OCI-LY3 (cell line): ENCODE data around the gene TNK2.
A peak's percentile ranks its signal among the peaks of the same experiment; 100 is the strongest.
"Not testable (repeated sequence)": the region's sequence is repeated elsewhere in the genome, so short reads cannot be mapped to it uniquely, and the experiment has no call there.

Source experiments
- H2AFZ ChIP-seq: fragments of 200-600, 300-600 bp; shearing (Covaris generic); 2 replicates; pipeline ENCODE4 v1.6.0; 2014; ENCODE audit warnings: antibody characterized with exemption, low read depth, low read length
- H3K27ac ChIP-seq: fragments of 200-600, 300-600 bp; sonication (generic); 2 replicates; pipeline ENCODE4 v1.5.1; 2014; ENCODE audit warnings: mild to moderate bottlenecking, low read length, moderate library complexity, mixed read lengths
- H3K27me3 ChIP-seq: fragments of 200-600, 300-600 bp; sonication (generic); 2 replicates; pipeline ENCODE4 v1.6.1; 2014; ENCODE audit warnings: low read depth, low read length, mixed read lengths
- H3K36me3 ChIP-seq: fragments of 200-600, 300-600 bp; sonication (generic); replicated peaks from 2 replicates; pipeline ENCODE3; 2014; ENCODE audit warnings: low read depth, low read length, mixed read lengths
- H3K4me1 ChIP-seq: fragments of 300-600, 200-600 bp; sonication (generic); 2 replicates; pipeline ENCODE4 v1.6.1; 2014; ENCODE audit warnings: low read length, mixed read lengths
- H3K4me2 ChIP-seq: fragments of 200-600, 300-600 bp; sonication (generic); 2 replicates; pipeline ENCODE4 v1.6.1; 2014; ENCODE audit warnings: low read length, mixed read lengths
- H3K4me3 ChIP-seq: fragments of 300-600, 200-600 bp; sonication (generic); 2 replicates; pipeline ENCODE4 v1.5.1; 2014; ENCODE audit warnings: antibody characterized with exemption, mild to moderate bottlenecking, low read length, moderate library complexity
- H3K79me2 ChIP-seq: fragments of 300-600, 200-600 bp; shearing (Covaris generic); 2 replicates; pipeline ENCODE4 v1.6.1; 2014; ENCODE audit warnings: mild to moderate bottlenecking, low read length, mixed read lengths
- H3K9ac ChIP-seq: fragments of 300-600, 200-600 bp; shearing (Covaris generic); 2 replicates; pipeline ENCODE4 v1.6.0; 2014; ENCODE audit warnings: mild to moderate bottlenecking, low read length, moderate library complexity
- H3K9me3 ChIP-seq: fragments of 200-600, 300-600 bp; shearing (Covaris generic); 2 replicates; pipeline ENCODE4 v1.6.1; 2014; ENCODE audit warnings: low read length, mixed read lengths; ENCODE audit not compliant: insufficient read depth
- H4K20me1 ChIP-seq: fragments of 200-600, 300-600 bp; sonication (generic); 2 replicates; pipeline ENCODE4 v1.6.1; 2016; ENCODE audit warnings: low read length, mixed read lengths; ENCODE audit not compliant: insufficient read depth
- EZH2phosphoT487 ChIP-seq: fragments of 200-600 bp; shearing (Covaris generic); IDR thresholded peaks from 2 replicates; pipeline ENCODE4 v1.6.1; 2018; ENCODE audit warnings: antibody characterized with exemption, mixed run types, low read depth
- TF ChIP-seq, protein P1 (sequence below): fragments of 200-600, 300-600 bp; sonication (generic); IDR thresholded peaks from 2 replicates; pipeline ENCODE4 v1.5.1; 2014; ENCODE audit warnings: antibody characterized with exemption, low read length, low read depth

Gene TNK2

DNA sequence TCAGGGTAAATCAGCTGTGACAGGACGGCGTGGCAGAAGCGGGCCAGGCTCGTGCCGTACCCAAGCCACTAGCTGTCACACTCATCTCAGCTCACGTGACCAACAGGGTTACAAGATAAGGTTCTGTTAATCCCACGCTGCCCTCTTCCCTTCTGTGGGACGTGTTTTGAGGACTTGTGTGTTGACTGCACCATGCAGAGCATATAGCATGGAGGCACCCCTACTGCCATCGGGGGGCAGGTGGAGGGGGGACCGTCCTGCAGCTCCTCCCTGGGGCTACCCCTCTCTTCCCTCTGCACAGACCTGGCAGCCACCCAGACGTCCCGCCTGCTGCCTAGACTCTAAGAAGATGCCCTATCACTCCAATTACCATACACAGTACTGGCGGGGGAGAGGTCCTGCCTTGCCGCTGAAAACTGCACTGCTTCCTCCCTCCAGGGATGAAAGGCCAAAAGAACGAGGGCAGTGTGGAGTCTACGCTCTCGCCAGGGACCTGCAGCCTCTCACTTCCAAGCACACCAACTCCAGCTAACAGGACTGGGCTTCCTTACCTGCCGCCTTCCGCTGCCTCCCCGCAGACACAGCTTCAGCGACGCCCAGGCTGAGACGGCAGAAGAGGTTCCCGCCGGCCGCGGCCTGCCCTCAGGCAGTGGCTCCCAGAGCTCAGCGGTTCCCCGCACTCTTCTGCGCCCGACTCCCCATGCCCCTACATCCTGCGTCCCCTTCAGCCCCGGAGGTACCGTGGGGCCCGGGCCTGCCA lies at the start of gene TNK2:
Gene TNK2 (minus strand): TSS at position 618 of the 760 bp plus-strand sequence. CDS start 19,963 bp downstream, outside the sequence.
- Histone ChIP-seq H3K36me3 (peaks cover 7% of the 10 kb centered on the region), H3K9ac (peak within 1 kb of the TSS; percentile 73), H3K4me3 (peak within 1 kb of the TSS; percentile 80), H3K4me2 (peak within 1 kb of the TSS; percentile 99), H2AFZ (no peak within 1 kb of the TSS), H3K27ac (peak within 1 kb of the TSS; percentile 87), H4K20me1 (peaks cover 5% of the 10 kb centered on the region; the same call in 1 of the 2 replicates), H3K9me3 (no peaks in the 10 kb centered on the region), H3K4me1 (peaks cover 50% of the 10 kb centered on the region), H3K79me2 (peaks cover 58% of the 10 kb centered on the region), H3K27me3 (no peaks in the 10 kb centered on the region)
- TF ChIP-seq, protein P1, sequence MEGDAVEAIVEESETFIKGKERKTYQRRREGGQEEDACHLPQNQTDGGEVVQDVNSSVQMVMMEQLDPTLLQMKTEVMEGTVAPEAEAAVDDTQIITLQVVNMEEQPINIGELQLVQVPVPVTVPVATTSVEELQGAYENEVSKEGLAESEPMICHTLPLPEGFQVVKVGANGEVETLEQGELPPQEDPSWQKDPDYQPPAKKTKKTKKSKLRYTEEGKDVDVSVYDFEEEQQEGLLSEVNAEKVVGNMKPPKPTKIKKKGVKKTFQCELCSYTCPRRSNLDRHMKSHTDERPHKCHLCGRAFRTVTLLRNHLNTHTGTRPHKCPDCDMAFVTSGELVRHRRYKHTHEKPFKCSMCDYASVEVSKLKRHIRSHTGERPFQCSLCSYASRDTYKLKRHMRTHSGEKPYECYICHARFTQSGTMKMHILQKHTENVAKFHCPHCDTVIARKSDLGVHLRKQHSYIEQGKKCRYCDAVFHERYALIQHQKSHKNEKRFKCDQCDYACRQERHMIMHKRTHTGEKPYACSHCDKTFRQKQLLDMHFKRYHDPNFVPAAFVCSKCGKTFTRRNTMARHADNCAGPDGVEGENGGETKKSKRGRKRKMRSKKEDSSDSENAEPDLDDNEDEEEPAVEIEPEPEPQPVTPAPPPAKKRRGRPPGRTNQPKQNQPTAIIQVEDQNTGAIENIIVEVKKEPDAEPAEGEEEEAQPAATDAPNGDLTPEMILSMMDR: no peak
- TF ChIP-seq EZH2phosphoT487: no peak

DNA sequence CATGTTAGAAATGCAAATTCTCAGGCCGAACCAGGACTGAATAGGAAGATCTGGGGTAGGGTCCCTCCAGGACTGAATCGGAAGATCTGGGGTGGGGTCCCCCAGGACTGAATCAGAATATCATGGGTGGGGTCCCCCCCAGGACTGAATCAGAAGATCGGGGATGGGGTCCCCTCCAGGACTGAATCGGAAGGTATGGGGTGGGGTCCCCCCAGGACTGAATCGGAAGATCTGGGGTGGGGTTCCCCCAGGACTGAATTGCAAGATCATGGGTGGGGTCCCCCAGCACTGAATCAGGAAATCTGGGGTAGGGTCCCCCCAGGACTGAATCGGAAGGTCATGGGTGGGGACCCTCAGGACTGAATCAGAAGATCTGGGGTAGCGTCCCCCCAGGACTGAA lies 48.2 kb upstream of the TNK2 start:
- Histone ChIP-seq H3K4me2 (no peak overlapping the region), H3K27ac (no peak overlapping the region), H3K27me3 (no peaks in the 10 kb centered on the region), H2AFZ (no peak overlapping the region), H3K79me2 (no peaks in the 10 kb centered on the region), H3K9ac (no peak overlapping the region), H3K36me3 (no peaks in the 10 kb centered on the region), H3K9me3 (no peaks in the 10 kb centered on the region), H4K20me1 (no peaks in the 10 kb centered on the region), H3K4me3 (no peak overlapping the region), H3K4me1 (no peaks in the 10 kb centered on the region)
- no peak for TF ChIP-seq EZH2phosphoT487
- TF ChIP-seq, protein P1: no peak

DNA sequence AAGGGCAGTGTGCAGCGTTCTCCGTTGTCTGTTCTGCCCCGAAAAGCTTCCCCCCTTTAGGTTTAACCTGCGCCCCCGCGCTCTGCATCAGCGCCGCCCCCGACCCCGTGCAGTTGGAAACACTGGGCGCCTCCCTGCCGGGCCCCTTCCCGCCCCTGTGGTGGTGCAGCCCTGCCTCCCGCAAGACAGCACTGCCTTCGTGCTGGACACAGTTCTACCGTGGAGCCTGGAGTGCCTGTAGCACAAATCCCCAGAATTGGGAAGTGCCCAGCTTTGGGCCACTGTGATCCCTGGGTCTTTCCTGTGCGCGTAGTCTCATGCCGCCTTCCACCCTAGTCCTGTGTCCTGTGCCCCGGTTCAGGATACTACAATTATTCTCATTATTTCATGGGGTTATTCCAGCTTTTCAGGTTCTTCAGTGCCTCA lies 47.1 kb upstream of the TNK2 start:
- not testable (repeated sequence) for H3K9me3 ChIP-seq, H3K27ac ChIP-seq, H3K9ac ChIP-seq, H3K27me3 ChIP-seq, H4K20me1 ChIP-seq, H3K4me3 ChIP-seq, H3K79me2 ChIP-seq, H3K4me2 ChIP-seq, H2AFZ ChIP-seq, H3K36me3 ChIP-seq, H3K4me1 ChIP-seq

DNA sequence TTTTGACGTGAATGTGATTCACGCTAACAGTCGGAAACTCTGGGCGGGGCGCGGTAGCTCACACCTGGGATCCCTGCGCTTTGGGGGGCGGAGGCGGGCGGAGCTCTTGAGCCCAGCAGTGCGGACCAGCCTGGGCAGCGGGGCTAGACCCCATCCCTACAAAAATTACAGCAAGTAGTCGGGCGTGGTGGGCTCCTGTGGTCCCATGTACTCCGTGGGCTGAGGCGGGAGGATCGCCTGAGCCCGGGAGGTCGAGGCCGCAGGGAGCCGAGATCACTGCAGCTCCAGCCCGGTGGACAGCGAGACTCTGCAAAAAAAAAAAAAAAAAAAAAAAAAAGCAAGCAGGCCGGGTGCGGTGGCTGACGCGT lies 46.4 kb upstream of the TNK2 start:
- not testable (repeated sequence) for H3K9ac ChIP-seq, H3K36me3 ChIP-seq, H3K9me3 ChIP-seq, H3K79me2 ChIP-seq, H2AFZ ChIP-seq, H3K4me1 ChIP-seq, H3K27ac ChIP-seq, H4K20me1 ChIP-seq, H3K27me3 ChIP-seq, H3K4me2 ChIP-seq
- H3K4me3 ChIP-seq: peak overlapping the region; percentile 67

DNA sequence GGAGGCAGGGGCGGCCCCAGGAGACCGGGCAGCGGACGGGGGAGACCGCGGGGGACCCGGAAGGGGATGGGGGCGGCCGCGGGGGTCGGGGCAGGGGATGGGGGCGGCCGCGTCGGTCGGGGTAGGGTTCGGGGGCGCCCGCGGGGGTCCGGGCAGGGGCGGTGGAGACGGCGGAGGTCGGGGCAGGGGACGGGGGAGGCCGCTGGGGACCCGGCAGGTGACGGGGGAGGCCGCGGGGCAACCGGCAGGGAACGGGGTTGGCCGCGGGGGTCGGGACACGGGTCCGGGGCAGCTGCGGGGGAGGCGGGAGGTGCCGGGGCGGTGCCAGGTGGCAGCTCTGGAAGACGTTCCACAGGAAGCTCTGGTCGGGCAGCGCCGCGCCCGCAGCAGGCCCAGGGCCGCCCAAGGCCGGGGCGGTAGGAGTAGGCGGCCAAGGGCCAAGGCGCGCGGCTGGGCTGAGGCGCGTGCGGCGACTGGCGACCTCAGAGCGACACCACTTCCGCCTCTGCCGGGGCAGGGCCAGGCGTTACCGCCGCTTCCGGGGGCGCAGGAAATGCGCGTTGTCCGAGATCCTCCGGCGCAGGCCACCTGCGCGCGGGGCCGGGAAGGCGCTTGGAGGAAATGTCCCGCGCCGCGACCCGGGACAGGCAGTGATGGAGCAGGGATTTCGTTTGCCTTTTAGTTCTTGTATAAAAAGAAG lies 45.9 kb upstream of the TNK2 start:
- H3K9ac ChIP-seq, H3K79me2 ChIP-seq, H3K27me3 ChIP-seq, H3K4me2 ChIP-seq, H4K20me1 ChIP-seq, H3K27ac ChIP-seq, H3K9me3 ChIP-seq, H2AFZ ChIP-seq, H3K4me1 ChIP-seq, H3K36me3 ChIP-seq: not testable (repeated sequence)
- peak overlapping the region; percentile 67 for H3K4me3 ChIP-seq

DNA sequence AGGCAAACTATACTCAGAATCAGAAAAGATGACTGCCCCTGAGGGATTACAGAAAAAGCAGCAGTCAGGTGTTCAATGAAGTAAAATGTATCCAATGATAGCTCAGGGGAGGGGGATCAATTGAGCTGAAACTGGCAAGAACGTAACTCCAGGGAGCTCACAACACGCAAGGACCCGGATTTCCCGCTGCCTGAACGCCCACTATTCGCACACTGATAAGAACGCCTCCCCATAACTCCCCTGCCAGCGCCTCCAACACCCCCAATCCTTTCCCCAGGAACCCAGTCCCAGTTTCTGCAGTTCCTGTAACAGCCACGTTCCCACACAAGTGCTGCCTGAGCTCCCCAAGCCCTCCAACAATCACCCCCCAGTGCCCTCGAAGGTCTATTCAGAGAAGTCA lies 44.2 kb upstream of the TNK2 start:
- not testable (repeated sequence) for H3K36me3 ChIP-seq, H3K9me3 ChIP-seq, H3K4me2 ChIP-seq, H3K79me2 ChIP-seq, H3K27ac ChIP-seq, H3K27me3 ChIP-seq, H3K4me3 ChIP-seq, H3K9ac ChIP-seq, H3K4me1 ChIP-seq, H2AFZ ChIP-seq, H4K20me1 ChIP-seq

DNA sequence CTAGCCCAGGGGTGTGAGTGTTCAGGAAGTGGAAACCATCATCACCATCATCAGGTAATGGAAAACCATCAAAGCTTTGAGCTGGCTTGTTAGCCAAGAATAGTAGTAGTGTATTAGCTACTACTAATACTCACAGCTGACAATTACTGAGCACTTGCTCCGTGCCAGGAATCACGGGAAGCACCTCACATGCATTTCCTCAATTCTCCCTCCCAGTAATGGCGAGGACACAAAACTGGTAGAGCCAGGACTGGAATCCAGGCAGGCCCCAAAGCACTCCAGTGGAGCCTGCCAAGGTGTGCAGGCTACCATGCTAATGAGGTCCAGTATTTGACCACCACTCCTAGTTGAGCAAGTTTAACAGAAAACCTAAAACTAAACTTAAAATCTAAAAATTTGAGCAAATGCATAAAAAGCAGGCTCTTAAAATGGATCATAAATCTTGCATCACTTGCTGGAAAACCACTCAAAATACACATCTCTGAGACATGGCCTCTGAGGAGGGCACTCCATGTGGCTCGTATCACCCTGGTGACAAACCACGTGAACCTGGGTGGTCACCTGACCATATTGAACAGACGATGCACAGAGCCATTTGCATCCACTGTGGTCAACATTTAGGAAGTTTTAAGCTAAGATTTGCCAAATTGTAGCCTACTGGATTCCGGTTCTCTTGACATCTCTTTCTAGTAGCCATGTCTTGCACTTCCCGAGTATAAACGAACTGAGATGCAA lies 43.3 kb upstream of the TNK2 start:
- not testable (repeated sequence) for H4K20me1 ChIP-seq, H3K79me2 ChIP-seq, H3K9ac ChIP-seq, H3K4me2 ChIP-seq, H3K4me3 ChIP-seq, H3K27ac ChIP-seq, H3K9me3 ChIP-seq, H3K36me3 ChIP-seq, H3K27me3 ChIP-seq, H2AFZ ChIP-seq, H3K4me1 ChIP-seq
